ENCODE measurements around the gene RHBDL3. TPM values are rescaled to one million over a fixed set of nuclear protein-coding genes. Genes with fewer than 3 reads are reported as not detected.
"Not testable (repeated sequence)": the region's sequence is repeated elsewhere in the genome, so short reads cannot be mapped to it uniquely, and the experiment has no call there.

The RHBDL3 gene
- total and polyA plus RNA-seq, 2 experiments from 2014 or later, result 0.28 to 0.70 TPM

DNA sequence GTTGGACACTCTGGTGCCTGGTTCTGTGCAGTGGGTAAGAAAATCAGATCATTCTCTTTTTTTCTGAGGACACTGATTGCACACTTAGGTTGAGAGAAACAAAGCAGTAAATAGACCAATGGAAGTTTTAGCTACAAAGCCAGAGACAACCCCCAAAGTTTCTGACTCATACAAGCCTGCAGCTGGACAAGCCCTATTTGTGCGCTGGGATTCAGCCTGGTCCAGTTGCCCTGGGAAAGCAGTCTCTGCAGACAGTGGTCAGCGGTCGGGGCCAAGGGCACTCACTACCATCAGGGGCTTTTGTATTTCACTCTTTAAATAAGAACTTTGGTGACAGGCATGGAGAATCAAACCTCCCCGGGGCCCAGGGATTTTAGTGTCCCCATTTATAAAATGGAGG is 6.0 kb upstream of the RHBDL3 start:
- H3K36me3 ChIP-seq (replicated peaks; ENCODE audit: insufficient read depth, low read depth), result no peaks in the 10 kb centered on the region
- H4K20me1 ChIP-seq (ENCODE audit: insufficient read depth, poor library complexity, severe bottlenecking), result no peaks in the 10 kb centered on the region
- H3K27me3 ChIP-seq, result peaks cover 36% of the 10 kb centered on the region
- no peak overlapping the region for H3K27ac ChIP-seq
- no peak overlapping the region for H3K4me2 ChIP-seq
- WGBS (ENCODE audit: low lambda C conversion rate, missing lambda C conversion rate), result 86% methylated on average over 4 of the region's 4 CpGs
- H3K9me3 ChIP-seq (ENCODE audit: low read depth), result no peaks in the 10 kb centered on the region
- H3K79me2 ChIP-seq, result no peaks in the 10 kb centered on the region
- H3K4me1 ChIP-seq (ENCODE audit: insufficient read depth), result no peaks in the 10 kb centered on the region
- DNase-seq (ENCODE audit: low spot score), result no peak
- H2AFZ ChIP-seq, result no peak overlapping the region
- H3K4me3 ChIP-seq, result no peak overlapping the region
- TF ChIP-seq, protein P1, sequence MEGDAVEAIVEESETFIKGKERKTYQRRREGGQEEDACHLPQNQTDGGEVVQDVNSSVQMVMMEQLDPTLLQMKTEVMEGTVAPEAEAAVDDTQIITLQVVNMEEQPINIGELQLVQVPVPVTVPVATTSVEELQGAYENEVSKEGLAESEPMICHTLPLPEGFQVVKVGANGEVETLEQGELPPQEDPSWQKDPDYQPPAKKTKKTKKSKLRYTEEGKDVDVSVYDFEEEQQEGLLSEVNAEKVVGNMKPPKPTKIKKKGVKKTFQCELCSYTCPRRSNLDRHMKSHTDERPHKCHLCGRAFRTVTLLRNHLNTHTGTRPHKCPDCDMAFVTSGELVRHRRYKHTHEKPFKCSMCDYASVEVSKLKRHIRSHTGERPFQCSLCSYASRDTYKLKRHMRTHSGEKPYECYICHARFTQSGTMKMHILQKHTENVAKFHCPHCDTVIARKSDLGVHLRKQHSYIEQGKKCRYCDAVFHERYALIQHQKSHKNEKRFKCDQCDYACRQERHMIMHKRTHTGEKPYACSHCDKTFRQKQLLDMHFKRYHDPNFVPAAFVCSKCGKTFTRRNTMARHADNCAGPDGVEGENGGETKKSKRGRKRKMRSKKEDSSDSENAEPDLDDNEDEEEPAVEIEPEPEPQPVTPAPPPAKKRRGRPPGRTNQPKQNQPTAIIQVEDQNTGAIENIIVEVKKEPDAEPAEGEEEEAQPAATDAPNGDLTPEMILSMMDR (IDR thresholded peaks at IDR 0.05; ENCODE audit: poor library complexity), result no peak
- TF ChIP-seq EZH2phosphoT487 (IDR thresholded peaks at IDR 0.05; ENCODE audit: low read depth, severe bottlenecking, unreplicated experiment) (no peak), EZH2 (IDR thresholded peaks at IDR 0.05; ENCODE audit: borderline replicate concordance) (no peak)
- H3K9me2 ChIP-seq (replicated peaks; ENCODE audit: insufficient read depth), result no peaks in the 10 kb centered on the region

DNA sequence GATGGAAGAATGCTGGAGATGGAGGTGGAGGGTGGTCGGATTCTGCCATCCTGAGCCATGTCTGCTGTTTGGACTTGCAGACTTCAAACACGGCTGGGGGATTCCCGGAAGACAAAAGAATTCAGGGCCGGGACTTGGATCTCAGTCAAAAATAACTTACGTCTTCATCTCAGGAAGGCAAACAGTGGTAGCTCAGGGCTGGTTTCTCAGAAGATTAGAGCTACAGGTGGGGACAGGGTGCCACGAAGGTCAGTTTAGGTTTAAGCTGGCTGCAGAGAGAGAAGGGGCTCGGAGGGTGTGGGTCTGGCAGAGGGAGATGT is 4.3 kb upstream of the RHBDL3 start:
- no peaks in the 10 kb centered on the region for H4K20me1 ChIP-seq (ENCODE audit: insufficient read depth, poor library complexity, severe bottlenecking)
- H2AFZ ChIP-seq, result no peak overlapping the region
- H3K4me3 ChIP-seq, result no peak overlapping the region
- no peak overlapping the region for H3K27ac ChIP-seq
- H3K9me3 ChIP-seq (ENCODE audit: low read depth), result no peaks in the 10 kb centered on the region
- H3K4me1 ChIP-seq (ENCODE audit: insufficient read depth), result no peaks in the 10 kb centered on the region
- peaks cover 45% of the 10 kb centered on the region for H3K27me3 ChIP-seq
- WGBS (ENCODE audit: low lambda C conversion rate, missing lambda C conversion rate), result 55% methylated on average over 7 of the region's 7 CpGs
- no peaks in the 10 kb centered on the region for H3K79me2 ChIP-seq
- no peaks in the 10 kb centered on the region for H3K9me2 ChIP-seq (replicated peaks; ENCODE audit: insufficient read depth)
- TF ChIP-seq, protein P1 (IDR thresholded peaks at IDR 0.05; ENCODE audit: poor library complexity), result no peak
- TF ChIP-seq EZH2 (IDR thresholded peaks at IDR 0.05; ENCODE audit: borderline replicate concordance) (no peak), EZH2phosphoT487 (IDR thresholded peaks at IDR 0.05; ENCODE audit: low read depth, severe bottlenecking, unreplicated experiment) (no peak)
- DNase-seq (ENCODE audit: low spot score), result no peak
- no peaks in the 10 kb centered on the region for H3K36me3 ChIP-seq (replicated peaks; ENCODE audit: insufficient read depth, low read depth)
- H3K4me2 ChIP-seq, result no peak overlapping the region

DNA sequence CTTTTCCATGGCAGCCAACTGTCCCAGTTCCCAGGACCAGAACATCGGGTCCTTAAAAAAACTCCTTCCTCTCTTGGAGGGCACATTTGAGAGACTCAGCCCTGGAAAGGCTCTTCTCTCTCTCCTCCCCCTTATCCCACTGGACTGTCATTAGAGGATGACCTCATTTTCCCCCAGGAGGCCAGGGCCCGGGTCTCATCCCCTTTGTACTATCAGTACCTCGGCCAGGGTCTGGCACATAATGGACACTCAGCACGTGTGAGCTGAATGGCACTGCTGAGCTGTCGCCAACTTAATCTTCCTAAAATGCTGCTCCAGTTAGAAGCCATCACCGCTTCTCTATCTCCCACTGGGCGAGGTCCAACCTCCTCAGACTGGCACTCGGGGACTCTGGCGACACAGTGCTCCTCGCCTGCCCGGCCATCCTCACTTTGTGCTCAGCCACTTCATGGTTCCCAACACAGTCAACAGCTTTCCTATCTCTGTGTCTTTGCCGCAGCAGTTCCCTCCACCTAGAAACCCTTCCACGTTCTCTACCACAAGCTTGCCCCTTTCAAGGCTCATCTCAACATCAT is 3.6 kb upstream of the RHBDL3 start:
- Histone ChIP-seq H2AFZ (no peak overlapping the region), H3K4me1 (ENCODE audit: insufficient read depth) (peaks cover 4% of the 10 kb centered on the region), H3K4me3 (no peak overlapping the region), H3K79me2 (no peaks in the 10 kb centered on the region), H3K4me2 (no peak overlapping the region), H3K9me2 (replicated peaks; ENCODE audit: insufficient read depth) (no peaks in the 10 kb centered on the region), H3K9me3 (ENCODE audit: low read depth) (no peaks in the 10 kb centered on the region), H3K27ac (no peak overlapping the region), H4K20me1 (ENCODE audit: insufficient read depth, poor library complexity, severe bottlenecking) (no peaks in the 10 kb centered on the region), H3K36me3 (replicated peaks; ENCODE audit: insufficient read depth, low read depth) (no peaks in the 10 kb centered on the region), H3K27me3 (peaks cover 52% of the 10 kb centered on the region)
- no peak for DNase-seq (ENCODE audit: low spot score)
- WGBS (ENCODE audit: low lambda C conversion rate, missing lambda C conversion rate), result 76% methylated on average over 13 of the region's 13 CpGs
- TF ChIP-seq EZH2phosphoT487 (IDR thresholded peaks at IDR 0.05; ENCODE audit: low read depth, severe bottlenecking, unreplicated experiment) (no peak), EZH2 (IDR thresholded peaks at IDR 0.05; ENCODE audit: borderline replicate concordance) (no peak)
- TF ChIP-seq, protein P1 (IDR thresholded peaks at IDR 0.05; ENCODE audit: poor library complexity), result no peak

DNA sequence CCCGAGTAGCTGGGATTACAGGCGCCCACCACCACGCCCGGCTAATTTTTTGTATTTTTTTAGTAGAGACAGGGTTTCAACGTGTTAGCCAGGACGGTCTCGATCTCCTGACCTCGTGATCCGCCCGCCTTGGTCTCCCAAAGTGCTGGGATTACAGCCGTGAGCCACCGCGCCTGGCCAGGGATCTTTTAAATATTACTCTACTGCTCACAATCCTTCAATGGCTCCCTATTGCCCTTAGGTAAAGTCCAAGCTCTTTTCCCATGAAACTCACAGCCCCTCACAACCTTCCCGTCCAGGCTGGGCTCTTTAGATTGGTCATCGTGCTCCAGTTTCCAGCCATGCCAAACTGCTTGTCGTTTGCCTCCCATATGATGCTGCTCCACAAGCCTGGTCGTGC is 2.1 kb upstream of the RHBDL3 start:
- peaks cover 66% of the 10 kb centered on the region for H3K27me3 ChIP-seq
- not testable (repeated sequence) for H3K4me1 ChIP-seq (ENCODE audit: insufficient read depth); H3K36me3 ChIP-seq (replicated peaks; ENCODE audit: insufficient read depth, low read depth); DNase-seq (ENCODE audit: low spot score); H3K4me2 ChIP-seq; H3K9me2 ChIP-seq (replicated peaks; ENCODE audit: insufficient read depth); H3K9me3 ChIP-seq (ENCODE audit: low read depth); H3K27ac ChIP-seq; H3K4me3 ChIP-seq; H3K79me2 ChIP-seq; H4K20me1 ChIP-seq (ENCODE audit: insufficient read depth, poor library complexity, severe bottlenecking); H2AFZ ChIP-seq
- WGBS (ENCODE audit: low lambda C conversion rate, missing lambda C conversion rate), result 94% methylated on average over 16 of the region's 17 CpGs

Measured in hepatocyte (in vitro differentiated cells).